GM21447 (cell line): ENCODE measurements around the gene PAK5.
"Not testable (repeated sequence)": the region's sequence is repeated elsewhere in the genome, so short reads cannot be mapped to it uniquely, and the experiment has no call there.

Source experiments
- ATAC-seq: cut with Tn5 transposase; IDR thresholded peaks from one replicate; pipeline ENCODE4 v1.9.1; 2021; ENCODE audit not compliant: unreplicated experiment

PAK5 gene

DNA sequence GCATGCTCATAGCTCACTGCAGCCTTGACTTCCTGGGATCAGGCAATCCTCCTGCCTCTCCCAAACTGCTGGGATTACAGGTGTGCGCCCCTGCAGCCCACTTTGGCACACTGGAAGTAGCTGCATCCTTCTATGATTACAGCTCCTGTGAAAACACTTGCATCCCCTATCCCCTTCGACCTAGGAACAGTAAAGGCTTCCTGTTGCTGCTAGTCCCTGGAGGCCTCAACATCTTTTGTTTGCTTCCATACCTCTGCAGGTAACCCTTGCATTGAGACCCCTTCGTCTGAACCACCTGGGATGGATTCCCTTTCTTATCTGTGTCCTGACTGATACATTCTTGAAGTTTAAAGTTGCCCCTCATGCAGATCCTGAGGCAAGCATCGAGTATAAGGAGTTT, 152.4 kb downstream of the PAK5 start:
- no peak for ATAC-seq

DNA sequence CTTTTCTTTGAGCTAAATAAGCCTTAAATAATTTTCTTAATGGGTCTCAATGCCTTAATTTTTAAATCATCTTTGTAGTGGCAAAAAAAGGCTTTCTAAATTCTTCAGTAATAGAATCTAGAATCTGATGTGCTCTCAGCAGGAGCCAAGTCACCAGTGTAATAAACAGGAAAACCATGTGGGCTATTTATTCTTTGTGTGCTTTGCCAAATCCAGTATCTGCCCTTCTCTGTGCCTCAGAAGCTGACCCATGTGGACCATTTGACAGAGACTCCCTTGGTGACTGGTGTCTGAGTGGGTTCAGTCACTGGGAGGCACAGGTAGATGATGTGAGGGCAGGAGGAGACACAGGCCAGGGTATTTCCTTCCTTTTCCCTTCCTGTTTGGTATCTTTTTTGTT, 152.9 kb downstream of the PAK5 start:
- no peak for ATAC-seq

DNA sequence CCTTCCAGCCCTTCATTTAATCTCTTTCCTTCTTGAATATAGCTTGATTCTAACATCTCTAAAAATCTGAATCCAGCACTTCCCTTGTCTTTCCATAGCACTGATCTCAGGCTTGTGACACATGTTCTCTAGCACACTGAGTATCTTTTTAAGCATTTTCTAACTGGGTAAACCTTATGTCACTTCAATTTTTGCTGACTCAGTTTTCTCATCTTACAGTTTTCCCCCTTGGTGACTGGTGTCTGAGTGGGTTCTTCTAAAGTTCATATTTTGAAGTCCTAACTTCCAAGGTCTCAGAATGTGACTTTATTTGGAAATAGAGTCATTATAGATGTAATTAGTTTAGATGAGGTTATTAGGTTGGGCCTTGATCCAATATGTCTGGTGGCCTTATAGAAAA, 153.9 kb downstream of the PAK5 start:
- ATAC-seq: no peak

DNA sequence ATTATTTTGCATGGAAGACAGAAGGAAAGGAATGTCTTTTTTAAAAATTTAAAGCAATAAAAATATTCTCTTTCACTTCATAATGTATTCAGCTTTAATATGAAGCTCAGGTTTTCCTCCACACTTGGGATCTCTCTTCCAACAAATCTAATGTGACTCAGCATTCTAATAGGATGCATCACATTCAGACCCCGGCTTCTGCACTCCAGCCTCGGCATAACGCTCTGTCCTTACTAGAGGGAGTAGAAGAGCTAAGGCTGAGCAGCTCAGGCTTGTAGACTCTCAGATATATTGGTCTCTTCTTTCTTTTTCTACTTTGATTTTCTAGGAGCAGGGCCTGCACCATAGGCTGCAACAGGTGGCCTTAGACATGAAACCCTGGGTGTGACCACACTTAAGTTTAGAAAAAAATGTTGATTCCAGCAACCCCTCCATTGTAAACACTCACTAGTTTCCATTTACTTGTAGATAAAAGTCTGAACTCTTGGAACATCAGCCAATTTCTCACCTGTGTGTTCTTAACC, 161.7 kb downstream of the PAK5 start:
- ATAC-seq: no peak

DNA sequence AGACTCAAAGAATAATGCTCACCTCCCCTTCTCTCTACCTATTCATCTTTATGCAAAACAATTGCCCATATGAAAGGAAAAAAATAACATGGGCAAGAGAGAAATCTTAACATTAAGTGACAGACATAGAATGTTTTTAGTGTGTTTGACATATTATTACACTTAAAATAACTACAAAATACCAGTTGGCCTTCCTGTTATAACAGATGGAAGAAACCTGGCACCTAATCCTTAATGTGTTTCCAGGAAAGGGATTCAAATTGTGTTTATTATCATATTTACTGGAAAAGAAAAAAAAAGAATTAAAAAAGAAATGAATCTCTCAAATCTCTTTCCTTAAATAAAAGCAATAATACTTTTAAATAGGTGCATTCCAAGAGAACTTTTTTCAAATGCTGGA, 165.9 kb downstream of the PAK5 start:
- no peak for ATAC-seq

DNA sequence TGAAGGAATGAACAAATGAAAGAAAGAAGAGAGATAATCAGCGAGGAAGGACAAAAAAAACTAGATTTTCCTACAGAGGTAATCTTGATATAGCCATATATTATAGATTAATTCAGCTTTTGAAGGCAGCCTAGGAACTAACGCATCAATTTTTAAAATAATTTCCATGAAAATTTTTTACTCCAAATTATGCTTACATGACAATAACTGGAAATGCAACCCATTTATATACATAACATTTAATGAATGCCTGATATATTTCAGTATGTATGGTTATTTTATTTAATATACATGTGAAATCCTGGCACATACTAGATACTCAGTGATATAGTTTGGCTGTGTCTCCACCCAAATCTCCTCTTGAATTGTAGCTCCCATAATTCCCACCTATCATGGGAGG, 166.8 kb downstream of the PAK5 start:
- ATAC-seq: no peak

DNA sequence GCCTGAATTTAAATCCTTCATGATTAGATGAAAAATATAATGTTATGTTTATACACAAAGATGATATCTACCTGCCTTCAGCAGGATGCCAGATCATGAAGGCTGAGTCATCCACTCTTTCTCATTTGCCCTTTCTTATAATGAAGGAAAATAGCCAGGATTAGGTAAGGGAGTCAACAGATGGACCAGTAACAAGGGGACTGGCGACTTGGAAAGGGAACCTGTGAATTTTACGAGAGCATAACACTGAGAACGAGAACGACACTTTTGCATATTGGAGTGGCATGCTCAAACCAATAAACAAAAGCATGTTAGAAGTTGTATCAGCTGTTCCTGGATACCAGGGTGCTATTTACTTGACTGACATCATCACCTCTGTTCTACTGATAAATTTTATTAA, 170.5 kb downstream of the PAK5 start:
- ATAC-seq: no peak

DNA sequence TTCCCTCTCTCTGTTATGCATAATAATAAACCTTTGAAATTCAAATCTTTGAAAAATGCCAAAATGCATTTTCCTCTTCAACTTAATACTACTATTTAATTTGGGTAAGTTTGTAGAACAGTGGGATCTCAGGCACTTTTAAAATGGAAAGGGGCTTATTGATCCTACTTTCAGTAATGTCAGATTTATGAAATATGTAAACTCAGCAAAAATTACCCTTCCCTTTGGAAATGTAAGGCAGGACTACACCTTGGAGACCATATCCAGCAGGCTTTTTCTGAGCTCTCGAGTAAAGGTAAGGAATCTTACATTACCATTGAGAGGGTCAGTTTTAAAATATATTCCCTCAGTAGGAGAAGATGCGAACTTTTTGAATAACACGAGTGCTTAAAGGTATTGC, 175.5 kb downstream of the PAK5 start:
- ATAC-seq: no peak

DNA sequence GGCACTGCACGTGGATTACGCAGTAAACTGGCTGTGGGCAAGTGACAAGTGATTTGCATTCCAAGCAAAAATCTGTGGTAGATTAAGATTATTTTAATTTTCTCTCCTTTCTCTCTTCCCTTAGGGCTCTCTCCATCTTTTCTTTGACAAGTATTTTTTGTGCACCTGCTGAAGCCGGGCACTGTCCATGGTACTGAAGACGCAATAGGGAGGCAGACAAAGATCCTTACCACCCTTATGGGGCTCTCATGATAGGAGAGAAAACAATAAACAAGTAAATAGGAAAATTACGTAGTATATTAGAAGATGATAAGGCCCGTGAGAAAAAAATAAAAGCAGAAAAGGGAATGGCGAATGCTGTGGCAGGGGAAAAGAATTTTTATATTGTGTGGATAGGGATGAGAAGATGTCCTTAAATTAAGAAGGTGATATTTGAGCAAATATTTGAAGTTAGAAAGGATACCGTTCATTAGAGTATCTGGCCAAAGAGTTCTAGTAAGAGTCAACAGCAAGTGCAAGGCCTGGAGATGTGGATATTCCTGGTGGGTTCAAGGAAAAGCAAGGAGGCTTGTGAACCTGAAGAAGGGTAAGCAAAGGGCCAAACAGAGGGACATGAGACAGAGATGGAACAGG, 178.5 kb downstream of the PAK5 start:
- ATAC-seq: no peak

DNA sequence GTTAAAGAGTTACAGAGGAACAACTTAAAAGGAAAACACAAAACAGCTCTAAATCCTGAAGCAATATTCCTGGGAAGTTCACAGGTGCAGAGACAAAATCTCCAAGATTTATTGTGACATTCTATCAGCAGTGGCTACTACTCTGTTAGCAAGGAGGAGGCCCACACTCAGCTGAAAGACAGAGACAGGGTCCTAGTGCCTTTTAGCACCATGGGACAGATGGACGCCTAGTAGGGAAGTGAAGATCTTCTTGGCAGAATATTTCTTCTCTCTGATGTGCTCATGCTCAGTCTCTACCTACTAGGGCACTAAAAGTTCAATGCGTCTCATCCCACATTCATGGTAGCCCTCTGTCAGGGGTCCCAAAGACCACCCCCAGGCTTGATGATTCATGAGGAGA, 191.1 kb downstream of the PAK5 start:
- ATAC-seq: no peak

DNA sequence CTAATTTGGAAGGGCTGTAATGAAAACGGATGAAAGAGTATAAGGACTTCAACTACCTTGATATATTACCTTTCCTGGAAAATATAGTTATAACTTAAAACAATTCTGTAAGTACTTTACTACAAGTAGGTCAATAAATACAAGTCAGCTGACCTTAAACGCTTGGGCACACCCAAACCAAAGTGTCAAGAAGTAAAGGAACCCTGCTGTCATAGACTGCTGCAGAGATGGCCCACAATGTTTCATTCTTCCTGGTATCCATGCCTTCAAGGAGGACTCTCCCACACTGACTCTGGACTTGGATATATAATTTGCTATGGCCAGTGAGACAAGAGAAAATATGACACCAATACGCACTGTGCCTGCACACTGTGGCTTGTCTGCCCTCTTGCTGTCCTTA, 192.5 kb downstream of the PAK5 start:
- no peak for ATAC-seq

DNA sequence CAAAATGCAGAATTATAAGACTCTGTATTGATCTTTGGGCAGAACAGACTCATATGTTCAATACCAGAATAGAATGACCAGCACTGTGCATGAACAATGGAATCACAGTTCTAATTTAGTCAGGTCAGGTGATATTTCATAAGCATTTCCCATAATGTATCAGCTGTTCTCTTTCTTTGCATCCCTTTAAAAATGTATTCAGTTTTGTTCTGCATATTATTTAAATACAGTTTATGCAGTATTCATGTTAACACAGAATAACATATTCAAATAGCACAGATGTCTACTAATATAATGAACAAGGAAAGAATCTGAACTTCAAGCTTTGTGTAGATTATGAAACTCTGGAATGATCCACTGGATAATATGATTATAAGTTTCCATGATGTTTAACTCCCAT, 196.0 kb downstream of the PAK5 start:
- no peak for ATAC-seq

DNA sequence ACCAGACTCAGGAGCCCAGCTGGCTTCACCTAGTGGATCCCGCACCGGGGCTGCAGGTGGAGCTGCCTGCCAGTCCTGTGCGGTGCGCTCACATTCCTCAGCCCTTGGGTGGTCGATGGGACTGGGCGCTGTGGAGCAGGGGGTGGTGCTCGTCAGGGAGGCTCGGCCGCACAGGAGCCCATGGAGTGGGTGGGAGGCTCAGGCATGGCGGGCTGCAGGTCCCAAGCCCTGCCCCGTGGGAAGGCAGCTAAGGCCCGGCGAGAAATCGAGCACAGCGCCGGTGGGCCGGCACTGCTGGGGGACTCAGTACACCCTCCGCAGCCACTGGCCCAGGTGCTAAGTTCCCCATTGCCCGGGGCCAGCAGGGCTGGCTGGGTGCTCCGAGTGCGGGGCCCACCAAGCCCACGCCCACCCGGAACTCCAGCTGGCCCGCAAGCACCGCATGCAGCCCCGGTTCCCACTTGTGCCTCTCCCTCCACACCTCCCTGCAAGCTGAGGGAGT, 197.3 kb downstream of the PAK5 start:
- not testable (repeated sequence) for ATAC-seq

DNA sequence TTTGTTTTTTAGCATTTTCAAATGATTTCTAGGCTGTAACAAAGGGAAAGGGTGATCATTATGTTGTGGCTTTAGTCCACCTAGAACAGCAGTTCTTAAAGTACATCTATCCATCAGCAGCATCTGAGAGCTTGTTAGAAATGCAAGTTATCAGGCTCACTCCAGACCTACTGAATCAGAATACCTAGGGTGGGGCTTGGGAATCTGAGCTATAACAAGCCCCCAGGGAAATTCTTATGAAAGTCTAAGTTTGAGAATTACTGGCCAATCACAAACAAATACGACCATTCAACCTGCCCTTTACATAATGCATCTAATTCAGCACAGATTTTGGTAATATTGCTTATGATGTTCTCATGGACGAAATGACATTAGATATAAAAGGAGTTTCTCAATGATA, 201.0 kb downstream of the PAK5 start:
- no peak for ATAC-seq

DNA sequence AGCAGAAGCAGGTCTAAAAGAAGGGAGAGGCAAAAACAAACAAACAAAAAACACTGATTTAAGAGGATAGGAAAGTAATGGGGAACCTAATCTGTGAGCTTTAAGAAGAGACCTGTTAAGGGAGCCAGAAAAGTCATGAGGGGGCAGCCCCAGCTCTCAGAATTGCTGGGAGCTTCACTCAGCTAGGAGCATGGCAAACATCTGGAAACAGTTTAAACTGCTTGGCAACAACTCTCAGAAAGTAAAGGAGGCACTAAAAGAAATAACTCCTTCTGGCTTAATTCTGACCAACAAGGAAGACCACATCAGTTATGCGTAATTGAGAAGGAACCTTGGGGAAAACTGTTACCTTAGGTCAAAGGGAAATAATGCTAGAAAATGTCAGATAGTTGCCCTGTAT, 203.1 kb downstream of the PAK5 start:
- no peak for ATAC-seq

DNA sequence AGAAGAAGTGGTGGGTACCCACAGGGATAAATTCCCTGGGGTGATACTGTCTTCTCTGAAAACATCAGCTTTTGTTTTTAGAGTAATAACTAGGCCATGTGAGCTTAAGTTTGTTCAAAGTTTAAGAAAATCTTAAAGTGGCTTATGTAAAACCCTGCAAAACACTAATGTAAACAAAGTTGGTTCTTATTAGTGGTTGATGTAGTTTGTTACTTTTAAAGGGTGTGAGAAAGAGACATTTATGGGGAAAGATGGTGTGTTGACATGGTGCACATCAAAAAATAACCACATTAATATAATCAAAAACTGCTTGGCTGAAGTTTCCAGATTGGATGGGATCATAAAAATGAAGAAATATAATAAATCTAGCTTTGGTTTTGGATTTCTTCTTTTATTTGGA, 204.5 kb downstream of the PAK5 start:
- ATAC-seq: no peak

DNA sequence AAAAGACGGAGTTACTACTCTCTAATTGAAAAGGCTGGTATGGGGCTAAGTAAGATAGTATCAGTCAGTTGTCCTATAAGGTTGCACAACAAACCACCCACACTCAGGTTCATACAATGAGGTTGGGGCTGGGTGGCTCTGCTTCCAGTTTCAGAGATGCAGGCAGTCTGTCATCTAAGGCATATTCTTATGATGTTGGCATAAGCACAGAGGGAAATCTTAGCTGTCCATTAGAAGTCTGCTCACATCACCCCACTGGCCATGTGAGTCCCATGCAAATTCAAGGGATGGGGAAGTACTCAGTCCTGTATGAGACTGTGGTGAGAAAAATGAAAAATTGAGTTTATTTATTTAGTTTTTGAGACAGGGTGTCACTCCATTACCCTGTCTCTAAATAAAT, 205.9 kb downstream of the PAK5 start:
- ATAC-seq: no peak

DNA sequence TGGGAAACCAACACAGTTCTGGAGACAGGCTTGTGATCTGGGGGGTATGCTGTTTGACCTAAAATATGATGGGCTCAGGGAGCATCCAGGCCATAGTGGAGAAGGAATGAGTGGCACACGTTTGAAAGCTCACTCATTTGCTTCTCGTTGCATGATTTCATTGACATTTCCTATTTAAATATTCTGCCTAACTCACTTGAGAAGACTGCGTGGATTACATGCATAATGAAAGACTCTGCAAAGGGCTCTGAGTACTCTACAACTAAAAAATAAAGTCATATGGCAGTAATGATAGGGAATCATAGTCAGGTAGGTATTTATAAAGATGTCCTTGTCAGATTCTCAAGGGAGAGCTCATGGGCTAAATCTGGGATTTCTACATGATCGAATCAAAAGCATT, 206.6 kb downstream of the PAK5 start:
- ATAC-seq: no peak

DNA sequence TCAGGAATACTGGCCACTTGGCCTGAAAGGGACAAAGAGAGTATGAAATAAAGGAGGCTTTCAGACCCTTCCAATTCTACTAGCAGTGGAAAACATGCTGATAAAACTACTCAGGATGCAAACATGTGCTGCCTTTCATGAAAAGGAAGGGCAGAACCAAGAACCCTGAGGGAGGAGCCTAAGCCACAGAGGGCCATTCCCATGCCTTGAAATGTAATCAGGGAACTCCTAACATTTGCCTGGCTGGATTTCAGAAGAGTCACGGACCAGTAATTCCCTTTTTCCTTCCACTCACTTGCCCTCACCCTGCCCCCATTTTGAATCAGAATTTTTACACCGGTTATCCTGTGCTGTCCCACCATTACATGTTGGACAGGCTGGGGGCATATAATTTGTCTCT, 208.3 kb downstream of the PAK5 start:
- ATAC-seq: no peak

DNA sequence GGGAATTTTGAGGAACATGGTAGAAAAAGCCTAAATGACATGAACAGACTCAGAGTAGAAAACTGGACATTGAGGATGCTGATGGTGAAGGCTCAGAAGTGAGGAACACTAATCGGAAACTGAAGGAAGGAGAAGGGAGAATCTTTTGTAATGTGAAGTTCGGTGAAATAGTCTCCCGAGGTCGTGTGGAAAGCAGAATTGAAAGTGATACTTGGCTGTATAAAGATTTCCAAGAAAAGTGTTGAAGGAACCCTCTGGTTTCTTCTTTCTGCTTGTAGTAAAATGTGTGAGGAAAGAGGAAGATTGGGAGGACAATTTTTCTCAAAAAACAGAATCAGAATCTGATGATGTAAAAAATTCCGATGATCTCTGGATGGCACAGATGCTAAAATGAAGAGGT, 209.0 kb downstream of the PAK5 start:
- no peak for ATAC-seq

DNA sequence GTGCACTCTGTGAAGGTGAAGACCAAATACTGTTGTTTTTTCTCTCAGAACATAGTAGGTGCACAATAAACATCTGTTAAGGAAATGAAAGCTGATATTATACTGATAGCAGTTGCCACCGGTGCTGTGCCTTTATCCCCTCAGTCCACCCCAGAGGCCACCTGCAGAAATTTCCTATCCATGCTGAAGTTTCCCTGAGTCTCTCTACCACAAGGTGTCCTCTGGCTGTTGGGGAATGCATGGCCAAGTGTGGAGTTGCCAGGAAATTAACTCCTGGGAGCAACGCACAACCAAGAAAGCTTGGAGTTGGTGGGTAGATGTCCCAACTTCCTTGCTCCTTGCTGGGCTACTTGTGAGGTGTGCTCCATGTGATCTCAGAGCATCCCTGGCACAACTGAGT, 210.3 kb downstream of the PAK5 start:
- no peak for ATAC-seq

DNA sequence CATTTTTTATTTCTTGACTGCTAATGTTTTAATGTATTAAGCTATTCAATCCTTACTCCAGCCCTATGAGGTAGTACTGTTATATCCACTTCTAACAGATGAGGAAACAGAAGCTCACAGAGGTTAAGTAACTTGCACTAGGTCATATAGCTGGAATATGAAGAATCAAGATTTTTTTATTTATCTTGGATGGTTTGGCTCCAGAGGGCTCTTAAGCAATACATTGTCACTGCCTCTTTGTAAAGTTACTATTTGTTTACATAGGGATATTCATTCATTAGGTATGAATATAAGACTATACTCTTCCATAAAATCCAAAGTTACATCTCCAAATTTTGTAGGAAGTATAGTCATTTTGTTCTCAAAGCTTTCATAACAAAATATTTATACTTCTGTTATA, 210.7 kb downstream of the PAK5 start:
- ATAC-seq: no peak

DNA sequence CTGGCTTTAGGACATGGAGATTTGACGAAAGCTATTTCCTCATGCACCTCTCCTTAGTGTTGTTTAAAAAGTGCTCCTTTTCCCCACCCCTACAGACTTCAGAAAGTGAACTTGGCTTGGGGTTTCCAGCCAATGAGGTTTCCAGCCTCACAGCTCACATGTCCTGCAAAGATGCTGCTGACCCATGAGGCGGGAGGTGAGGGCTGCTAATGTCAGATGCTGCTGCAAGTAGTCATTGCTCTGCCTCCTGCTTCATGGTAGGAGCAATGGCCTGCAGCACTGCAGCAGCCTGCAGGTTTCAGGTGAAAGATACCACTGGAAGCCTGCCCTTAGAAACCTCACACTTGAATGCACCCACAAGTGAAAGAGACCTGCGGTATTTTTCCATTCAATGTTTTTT, 211.7 kb downstream of the PAK5 start:
- no peak for ATAC-seq
